Activated CD4-positive, alpha-beta T cell treated with anti-CD3 and anti-CD28 coated beads, Interleukin-2, amount 10 ng/mL, durations not matched to agents 24 days and 14 days (primary cell): Measurements from ENCODE around the gene ST14. TPM values are rescaled to one million over a fixed set of nuclear protein-coding genes. Genes with fewer than 3 reads are reported as not detected.
"Not testable (repeated sequence)": the region's sequence is repeated elsewhere in the genome, so short reads cannot be mapped to it uniquely, and the experiment has no call there.

ENCODE experiments used
- DNase-seq: peaks from one replicate; pipeline ENCODE4 v3.0.0; 2022
- H3K27ac Mint-ChIP-seq: one replicate; pipeline ENCODE4 v1.8.0; 2022; ENCODE audit warnings: mild to moderate bottlenecking, mixed read lengths
- H3K27me3 Mint-ChIP-seq: one replicate; pipeline ENCODE4 v1.8.0; 2022; ENCODE audit warnings: mixed read lengths
- H3K36me3 Mint-ChIP-seq: one replicate; pipeline ENCODE4 v1.8.0; 2022; ENCODE audit warnings: low read depth, mild to moderate bottlenecking, mixed read lengths
- H3K4me1 Mint-ChIP-seq: one replicate; pipeline ENCODE4 v1.8.0; 2021; ENCODE audit warnings: mixed read lengths
- H3K4me3 Mint-ChIP-seq: one replicate; pipeline ENCODE4 v1.8.0; 2022; ENCODE audit warnings: mild to moderate bottlenecking, moderate library complexity, mixed read lengths
- H3K9me3 Mint-ChIP-seq: one replicate; pipeline ENCODE4 v1.8.0; 2021; ENCODE audit warnings: mixed read lengths
- intact Hi-C: fragments of 100-400 bp; cut with micrococcal nuclease; formaldehyde crosslinking; loops from one replicate; pipeline ENCODE4 v1.15.1; 2023
- total RNA-seq: library from RNA; stranded (reverse); gene quantifications from 2 replicates; pipeline ENCODE4 v1.2.3, GENCODE V29; 2022

ST14 gene
- total RNA-seq, 1 donor from 2014 or later: not detected

GRCh38 chr11:130163346-130164220 is 4.0 kb downstream of the ST14 start:
- Mint-ChIP-seq H3K27ac (no peak overlapping the region), H3K4me3 (no peak overlapping the region), H3K9me3 (no peaks in the 10 kb centered on the region), H3K36me3 (peaks cover 2% of the 10 kb centered on the region), H3K4me1 (peaks cover 2% of the 10 kb centered on the region), H3K27me3 (peaks cover 42% of the 10 kb centered on the region)
- intact Hi-C loops: no loop called here
- DNase-seq: no peak

DNA sequence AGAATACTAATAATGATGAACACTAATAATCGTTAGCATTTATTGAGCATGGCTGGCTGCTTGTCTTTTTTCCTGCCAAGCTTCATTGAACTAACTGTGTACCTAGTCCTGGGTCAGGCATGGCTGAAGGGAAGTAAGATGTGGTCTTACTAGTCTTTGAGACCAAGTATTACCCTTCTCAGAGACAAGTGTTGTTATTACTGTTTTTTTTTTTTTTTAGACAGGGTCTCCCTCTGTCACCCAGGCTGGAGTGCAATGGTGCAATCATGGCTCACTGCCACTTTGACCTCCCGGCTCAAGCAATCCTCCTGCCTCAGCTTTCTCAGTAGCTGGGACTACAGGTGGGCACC is 4.6 kb downstream of the ST14 start:
- intact Hi-C loops: no loop called here
- no peaks in the 10 kb centered on the region for H3K9me3 Mint-ChIP-seq
- no peak for DNase-seq
- H3K4me3 Mint-ChIP-seq: no peak overlapping the region
- H3K36me3 Mint-ChIP-seq: no peaks in the 10 kb centered on the region
- peaks cover 2% of the 10 kb centered on the region for H3K4me1 Mint-ChIP-seq
- peaks cover 36% of the 10 kb centered on the region for H3K27me3 Mint-ChIP-seq
- H3K27ac Mint-ChIP-seq: no peak overlapping the region

GRCh38 chr11:130165601-130166456 is 6.2 kb downstream of the ST14 start:
- H3K4me3 Mint-ChIP-seq: no peak overlapping the region
- no peak overlapping the region for H3K27ac Mint-ChIP-seq
- no peak for DNase-seq
- no peaks in the 10 kb centered on the region for H3K4me1 Mint-ChIP-seq
- H3K27me3 Mint-ChIP-seq: peaks cover 34% of the 10 kb centered on the region
- H3K36me3 Mint-ChIP-seq: no peaks in the 10 kb centered on the region
- H3K9me3 Mint-ChIP-seq: no peaks in the 10 kb centered on the region
- intact Hi-C loops: no loop called here

GRCh38 chr11:130166457-130166784 is 6.8 kb downstream of the ST14 start:
- H3K4me3 Mint-ChIP-seq: no peak overlapping the region
- no peak for DNase-seq
- no peaks in the 10 kb centered on the region for H3K36me3 Mint-ChIP-seq
- peaks cover 30% of the 10 kb centered on the region for H3K27me3 Mint-ChIP-seq
- intact Hi-C loops: no loop called here
- H3K9me3 Mint-ChIP-seq: no peaks in the 10 kb centered on the region
- no peaks in the 10 kb centered on the region for H3K4me1 Mint-ChIP-seq
- no peak overlapping the region for H3K27ac Mint-ChIP-seq

GRCh38 chr11:130167146-130167545 is 7.6 kb downstream of the ST14 start:
- Mint-ChIP-seq H3K36me3 (no peaks in the 10 kb centered on the region), H3K27me3 (peaks cover 27% of the 10 kb centered on the region), H3K4me1 (no peaks in the 10 kb centered on the region), H3K4me3 (no peak overlapping the region), H3K27ac (no peak overlapping the region), H3K9me3 (no peaks in the 10 kb centered on the region)
- intact Hi-C loops: no loop called here
- no peak for DNase-seq

DNA sequence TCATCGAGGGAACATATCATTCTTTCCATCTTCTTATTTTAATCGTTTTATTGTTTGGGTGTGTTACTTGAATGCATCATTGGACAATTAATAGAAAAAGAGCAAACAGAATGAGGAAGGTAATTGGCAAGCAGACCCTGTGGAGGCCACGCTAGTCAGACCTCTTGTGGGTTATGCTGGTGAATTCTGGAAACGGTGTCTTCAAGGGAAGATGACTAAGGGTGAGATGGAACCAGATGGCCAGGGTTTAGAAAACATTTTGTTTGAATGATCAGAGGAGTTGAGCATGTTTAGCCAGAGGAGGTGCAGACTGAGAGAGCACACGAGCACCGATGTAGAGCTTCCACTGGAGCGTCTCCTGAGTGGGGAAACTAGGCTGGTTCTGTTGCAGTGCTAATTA is 8.5 kb downstream of the ST14 start:
- intact Hi-C loops: no loop called here
- Mint-ChIP-seq H3K4me1 (no peaks in the 10 kb centered on the region), H3K36me3 (no peaks in the 10 kb centered on the region), H3K27me3 (peaks cover 20% of the 10 kb centered on the region), H3K9me3 (no peaks in the 10 kb centered on the region), H3K27ac (no peak overlapping the region), H3K4me3 (no peak overlapping the region)
- no peak for DNase-seq

- no peak for DNase-seq
- H3K4me3 Mint-ChIP-seq: no peak overlapping the region
- intact Hi-C loops: no loop called here
- H3K9me3 Mint-ChIP-seq: peaks cover 4% of the 10 kb centered on the region
- no peaks in the 10 kb centered on the region for H3K4me1 Mint-ChIP-seq
- H3K27me3 Mint-ChIP-seq: peaks cover 15% of the 10 kb centered on the region
- H3K36me3 Mint-ChIP-seq: no peaks in the 10 kb centered on the region
- no peak overlapping the region for H3K27ac Mint-ChIP-seq
These were observed 10.8 kb downstream of the ST14 start for GRCh38 chr11:130170345-130170744.

- Mint-ChIP-seq H3K27ac (no peak overlapping the region), H3K36me3 (no peaks in the 10 kb centered on the region), H3K4me1 (no peaks in the 10 kb centered on the region), H3K9me3 (peaks cover 4% of the 10 kb centered on the region), H3K4me3 (no peak overlapping the region), H3K27me3 (peaks cover 9% of the 10 kb centered on the region)
- no peak for DNase-seq
- intact Hi-C loops: no loop called here
These were observed 12.0 kb downstream of the ST14 start for GRCh38 chr11:130171534-130171933.

GRCh38 chr11:130172001-130172400 is 12.4 kb downstream of the ST14 start:
- H3K4me3 Mint-ChIP-seq, DNase-seq, H3K36me3 Mint-ChIP-seq, H3K27me3 Mint-ChIP-seq, H3K27ac Mint-ChIP-seq, H3K4me1 Mint-ChIP-seq, intact Hi-C loops, H3K9me3 Mint-ChIP-seq: not testable (repeated sequence)

- no peak overlapping the region for H3K4me3 Mint-ChIP-seq
- H3K27me3 Mint-ChIP-seq: peaks cover 1% of the 10 kb centered on the region
- no peak overlapping the region for H3K27ac Mint-ChIP-seq
- H3K36me3 Mint-ChIP-seq: no peaks in the 10 kb centered on the region
- H3K4me1 Mint-ChIP-seq: no peaks in the 10 kb centered on the region
- peaks cover 4% of the 10 kb centered on the region for H3K9me3 Mint-ChIP-seq
- DNase-seq: no peak
- intact Hi-C loops: no loop called here
These were observed 15.1 kb downstream of the ST14 start for GRCh38 chr11:130174642-130175041.

DNA sequence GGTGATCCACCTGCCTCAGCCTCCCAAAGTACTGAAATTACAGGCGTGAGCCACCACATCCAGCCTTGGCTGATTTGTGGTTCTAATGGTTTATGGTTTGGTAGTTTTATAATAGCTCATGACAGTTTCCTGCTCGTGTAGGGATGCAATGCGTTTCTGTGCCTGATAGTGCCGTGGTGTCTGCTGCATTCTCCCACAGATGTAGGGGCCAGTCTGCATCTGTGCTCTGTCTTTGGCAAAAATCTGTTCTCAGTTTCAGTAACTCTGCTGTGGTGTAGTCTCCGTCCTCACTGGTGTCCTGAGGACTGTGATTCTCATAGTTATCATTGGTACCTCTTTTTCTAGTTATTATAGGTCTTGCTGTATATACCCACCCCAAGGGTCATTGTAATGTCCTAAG is 16.3 kb downstream of the ST14 start:
- peaks cover 4% of the 10 kb centered on the region for H3K9me3 Mint-ChIP-seq
- no peak for DNase-seq
- no peak overlapping the region for H3K4me3 Mint-ChIP-seq
- no peaks in the 10 kb centered on the region for H3K27me3 Mint-ChIP-seq
- intact Hi-C loops: no loop called here
- H3K27ac Mint-ChIP-seq: no peak overlapping the region
- no peaks in the 10 kb centered on the region for H3K4me1 Mint-ChIP-seq
- no peaks in the 10 kb centered on the region for H3K36me3 Mint-ChIP-seq

DNA sequence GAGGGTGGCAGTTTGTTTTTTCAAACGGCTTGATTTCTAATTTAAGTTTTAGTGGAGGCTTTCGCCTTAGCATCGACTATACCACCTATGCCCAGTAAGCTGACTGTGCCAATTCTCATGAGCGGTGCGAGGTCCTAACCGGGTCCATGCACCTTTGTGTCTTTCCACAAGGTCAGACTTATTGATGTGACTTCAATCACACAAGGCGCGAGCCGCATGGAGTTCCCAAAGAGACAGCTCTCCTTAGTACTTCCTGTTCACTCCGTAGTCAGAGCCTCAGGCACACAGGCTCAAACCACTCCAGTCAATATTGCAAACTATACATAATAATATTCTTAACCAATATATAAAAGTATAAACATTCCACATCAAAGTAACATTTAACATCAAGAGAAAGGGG is 18.2 kb downstream of the ST14 start:
- intact Hi-C loops: no loop called here
- Mint-ChIP-seq H3K4me1 (no peaks in the 10 kb centered on the region), H3K9me3 (peaks cover 4% of the 10 kb centered on the region), H3K36me3 (no peaks in the 10 kb centered on the region), H3K27me3 (no peaks in the 10 kb centered on the region), H3K4me3 (no peak overlapping the region), H3K27ac (no peak overlapping the region)
- no peak for DNase-seq

GRCh38 chr11:130178441-130179339 is 19.1 kb downstream of the ST14 start:
- H3K36me3 Mint-ChIP-seq: no peaks in the 10 kb centered on the region
- DNase-seq: no peak
- H3K9me3 Mint-ChIP-seq: peaks cover 4% of the 10 kb centered on the region
- H3K4me3 Mint-ChIP-seq: no peak overlapping the region
- intact Hi-C loops: no loop called here
- no peak overlapping the region for H3K27ac Mint-ChIP-seq
- H3K27me3 Mint-ChIP-seq: peaks cover 1% of the 10 kb centered on the region
- no peaks in the 10 kb centered on the region for H3K4me1 Mint-ChIP-seq
